ENCODE results near the gene SYNGR4.
A peak's percentile ranks its signal among the peaks of the same experiment; 100 is the strongest.
"Not testable (repeated sequence)": the region's sequence is repeated elsewhere in the genome, so short reads cannot be mapped to it uniquely, and the experiment has no call there.

Gene SYNGR4, protein sequence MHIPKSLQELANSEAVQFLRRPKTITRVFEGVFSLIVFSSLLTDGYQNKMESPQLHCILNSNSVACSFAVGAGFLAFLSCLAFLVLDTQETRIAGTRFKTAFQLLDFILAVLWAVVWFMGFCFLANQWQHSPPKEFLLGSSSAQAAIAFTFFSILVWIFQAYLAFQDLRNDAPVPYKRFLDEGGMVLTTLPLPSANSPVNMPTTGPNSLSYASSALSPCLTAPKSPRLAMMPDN

DNA sequence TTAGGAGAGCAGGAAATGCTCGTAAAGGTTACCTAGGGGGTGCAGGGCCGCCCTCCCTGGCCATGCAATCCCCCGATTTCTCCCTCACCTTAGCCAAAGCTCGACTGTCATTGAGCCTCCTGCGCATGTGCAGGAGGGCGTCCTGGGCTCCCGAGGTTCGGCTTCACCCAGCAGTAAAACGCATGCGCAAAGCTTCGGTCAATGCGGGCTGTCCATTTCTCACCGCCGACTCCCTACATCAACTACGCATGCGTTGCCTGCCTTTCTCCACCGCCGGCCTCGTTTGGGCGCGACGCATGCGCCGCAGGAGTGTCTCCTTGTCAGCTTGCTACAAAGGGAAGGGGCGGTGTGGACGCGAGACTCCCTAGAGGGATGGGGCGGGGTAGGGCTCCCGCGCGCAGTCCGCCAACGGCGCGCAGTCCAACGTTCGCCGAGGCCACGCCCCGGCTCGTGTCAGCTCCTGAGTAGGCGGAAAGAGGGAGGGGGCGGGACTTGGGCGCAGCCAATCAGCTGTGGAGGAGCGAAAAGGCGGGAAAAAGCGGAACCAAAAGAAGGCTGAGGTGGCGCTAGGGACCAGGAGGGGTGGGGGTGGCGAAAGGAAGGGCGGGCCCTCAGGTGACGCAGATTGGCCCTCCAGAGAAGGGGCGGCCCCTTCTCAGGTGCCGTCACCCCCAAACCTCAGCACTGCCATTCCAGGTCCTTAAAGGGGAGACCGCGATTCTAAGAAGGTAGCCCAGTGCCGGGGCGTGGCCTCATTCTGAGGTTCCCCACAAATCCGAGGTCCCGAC is at the start of gene SYNGR4, which contains the start of gene TMEM143:
SYNGR4 (plus strand) TSS at position 558 of the 788 bp plus-strand sequence. CDS start 1,476 bp downstream, outside the sequence.
TMEM143 (minus strand) TSS at position 131 of the 788 bp plus-strand sequence; CDS start at position 111, 20 bp downstream.
- DNase-seq = peak; percentile 92 to 93

DNA sequence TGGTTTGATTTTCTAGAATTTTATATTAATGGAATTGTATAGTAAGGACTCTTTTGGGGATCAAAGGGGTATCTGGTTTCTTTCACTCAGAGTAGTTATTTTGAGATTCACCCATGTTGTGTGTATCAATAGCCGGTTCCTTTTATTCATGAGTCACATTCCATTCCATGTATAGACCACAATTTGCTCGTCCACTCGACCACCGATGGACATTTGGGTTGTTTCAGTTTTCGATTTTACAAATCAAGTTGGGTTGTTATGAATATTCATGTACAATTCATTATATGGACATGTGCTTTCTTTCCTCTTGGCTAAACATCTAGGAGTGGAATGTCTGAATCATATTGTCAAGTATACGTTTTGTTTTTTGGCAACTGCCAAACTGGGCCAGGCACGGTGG is 48.5 kb upstream of the SYNGR4 start:
- no peak for DNase-seq

DNA sequence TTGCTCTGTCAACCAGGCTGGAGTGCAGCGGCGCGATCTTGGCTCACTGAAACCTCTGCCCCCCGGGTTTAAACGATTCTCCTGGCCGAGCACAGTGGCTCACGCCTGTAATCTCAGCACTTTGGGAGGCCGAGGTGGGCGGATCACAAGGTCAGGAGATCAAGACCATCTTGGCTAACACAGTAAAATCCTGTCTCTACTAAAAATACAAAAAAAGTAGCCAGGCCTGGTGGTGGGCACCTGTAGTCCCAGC is 46.5 kb upstream of the SYNGR4 start:
- DNase-seq = not testable (repeated sequence)

DNA sequence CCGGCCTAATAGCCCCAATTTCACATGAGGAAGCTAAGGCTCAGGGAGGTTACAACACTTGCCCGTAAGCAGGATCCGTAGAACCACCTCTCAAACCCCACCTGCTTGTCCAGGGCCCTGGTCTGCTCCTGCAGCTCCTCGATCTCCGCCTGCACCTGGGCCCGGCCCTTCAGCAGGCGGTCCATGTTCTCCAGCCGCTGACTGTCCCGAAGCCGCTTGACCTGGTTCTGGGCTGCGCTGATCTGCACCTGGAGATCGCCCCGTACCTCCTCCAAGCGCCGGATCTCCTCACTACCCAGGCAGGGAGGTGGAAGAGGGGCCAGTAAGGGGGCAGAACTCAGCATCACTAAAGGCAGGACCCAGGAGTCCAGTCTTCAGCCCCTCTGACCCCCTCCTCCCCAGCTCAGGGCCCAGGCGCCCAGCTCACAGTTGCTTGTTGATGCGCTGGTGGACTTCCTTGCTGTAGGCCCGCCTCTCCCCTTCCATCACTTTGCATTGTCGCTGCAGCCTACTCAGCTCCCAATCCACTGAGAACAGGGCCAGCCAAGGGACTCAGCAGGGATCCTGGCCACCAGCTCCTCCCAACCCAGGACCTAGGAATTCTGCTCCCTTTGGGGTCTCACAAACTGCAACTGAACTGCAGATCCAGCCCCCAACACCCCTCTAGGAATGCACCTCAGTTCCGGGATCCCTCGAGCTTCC is 45.7 kb upstream of the SYNGR4 start:
- no peak for DNase-seq

DNA sequence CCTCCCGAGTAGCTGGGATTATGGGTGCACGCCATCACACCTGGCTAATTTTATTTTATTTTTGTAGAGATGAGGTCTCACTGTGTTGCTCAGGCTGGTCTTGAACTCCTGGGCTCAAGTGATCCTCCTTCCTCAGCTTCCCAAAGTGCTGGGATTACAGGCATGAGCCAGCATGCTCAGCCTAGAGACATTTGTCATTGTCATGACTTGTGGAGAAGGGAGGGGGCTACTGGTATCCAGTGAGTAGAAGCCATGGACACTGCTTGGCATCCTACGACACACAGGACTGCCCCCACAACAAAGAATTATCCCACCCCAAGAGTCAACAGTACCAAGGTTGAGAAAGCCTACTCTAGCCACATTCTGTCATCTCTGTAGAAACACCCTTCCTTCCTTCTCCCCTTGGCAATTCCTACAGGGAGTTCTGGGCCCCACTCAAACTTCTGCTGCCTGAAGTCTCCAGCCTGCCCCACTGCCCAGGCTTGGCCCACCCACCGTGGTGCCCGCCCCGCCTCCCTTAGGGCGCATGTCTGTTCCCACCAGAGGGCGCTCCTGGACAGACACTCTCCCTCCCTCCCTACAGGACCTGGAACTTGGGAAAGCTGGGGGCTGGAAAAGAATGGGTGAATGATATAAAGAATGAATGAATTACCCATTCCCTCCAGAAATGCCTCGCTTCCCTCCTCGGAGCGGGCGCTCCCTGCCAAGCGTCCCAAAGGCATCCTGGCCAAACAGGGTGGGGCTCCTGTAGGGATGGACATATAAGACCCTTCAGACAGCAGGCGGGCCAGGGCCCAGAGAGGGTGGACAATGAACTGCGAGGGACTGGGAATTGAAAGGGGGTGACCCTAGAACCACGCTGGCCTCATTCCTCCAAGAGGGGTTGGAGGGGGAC is 44.3 kb upstream of the SYNGR4 start:
- DNase-seq = peak; percentile 79

DNA sequence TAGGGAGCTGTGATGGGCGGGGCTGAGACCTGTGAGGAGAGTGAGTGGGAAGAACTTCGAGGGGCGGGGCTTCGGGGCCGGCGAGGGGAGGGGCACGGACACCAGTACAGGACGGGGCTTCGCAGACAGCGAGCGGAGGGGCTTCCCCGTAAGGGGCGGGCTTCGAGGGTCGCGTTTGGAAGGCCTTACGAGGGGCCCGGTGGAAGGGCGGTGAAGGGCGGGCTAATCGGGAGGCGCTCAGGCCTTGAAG is 42.9 kb upstream of the SYNGR4 start:
- DNase-seq = peak; percentile 89 to 95

DNA sequence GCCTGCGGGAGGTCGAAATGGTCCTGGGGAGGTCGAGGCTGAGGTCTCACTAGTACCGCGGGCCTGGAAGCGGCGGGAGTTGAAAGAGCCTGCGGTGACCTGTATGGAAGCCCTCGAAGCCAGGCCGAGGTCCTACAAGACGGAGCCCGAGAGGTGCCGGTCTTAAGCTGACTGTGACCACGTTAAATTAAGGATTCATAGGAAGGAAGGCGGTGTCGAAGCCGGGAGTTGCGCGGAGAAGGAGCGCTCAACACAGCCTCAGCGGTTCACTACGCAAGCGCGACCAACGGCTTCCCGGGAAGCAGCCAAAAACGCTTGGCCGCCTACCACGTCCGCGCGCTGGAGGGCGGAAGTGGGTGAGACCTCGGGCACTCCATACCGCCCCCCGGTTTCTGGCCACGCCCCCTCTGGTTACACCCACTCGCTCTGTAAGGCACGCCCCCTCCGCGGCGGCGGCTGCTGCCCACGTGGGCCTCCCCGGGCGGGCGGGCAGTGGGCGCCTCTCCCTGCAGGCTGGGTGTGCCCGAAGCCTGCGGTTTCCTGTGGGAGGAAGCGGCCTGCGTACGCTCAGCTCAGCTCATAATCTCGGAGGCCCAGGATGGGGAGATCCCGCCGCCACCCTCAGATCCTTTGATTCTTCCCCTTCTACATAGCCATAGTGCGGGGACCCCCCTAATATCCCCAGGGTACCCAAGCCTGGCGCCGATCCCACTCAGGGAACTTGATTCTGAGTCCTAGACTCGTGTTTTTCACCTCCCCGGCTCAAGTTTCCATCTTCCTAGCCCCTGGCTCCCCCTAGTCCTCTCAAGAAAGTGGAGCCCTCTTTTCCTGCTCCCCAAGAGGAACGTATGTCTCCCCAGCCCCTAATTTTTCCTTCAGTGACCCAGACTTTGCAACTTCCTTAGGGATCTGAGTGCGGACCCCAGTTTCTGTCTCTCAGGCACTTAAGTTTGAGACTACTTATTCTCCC is 42.3 kb upstream of the SYNGR4 start:
- peak; percentile 96 to 97 for DNase-seq

DNA sequence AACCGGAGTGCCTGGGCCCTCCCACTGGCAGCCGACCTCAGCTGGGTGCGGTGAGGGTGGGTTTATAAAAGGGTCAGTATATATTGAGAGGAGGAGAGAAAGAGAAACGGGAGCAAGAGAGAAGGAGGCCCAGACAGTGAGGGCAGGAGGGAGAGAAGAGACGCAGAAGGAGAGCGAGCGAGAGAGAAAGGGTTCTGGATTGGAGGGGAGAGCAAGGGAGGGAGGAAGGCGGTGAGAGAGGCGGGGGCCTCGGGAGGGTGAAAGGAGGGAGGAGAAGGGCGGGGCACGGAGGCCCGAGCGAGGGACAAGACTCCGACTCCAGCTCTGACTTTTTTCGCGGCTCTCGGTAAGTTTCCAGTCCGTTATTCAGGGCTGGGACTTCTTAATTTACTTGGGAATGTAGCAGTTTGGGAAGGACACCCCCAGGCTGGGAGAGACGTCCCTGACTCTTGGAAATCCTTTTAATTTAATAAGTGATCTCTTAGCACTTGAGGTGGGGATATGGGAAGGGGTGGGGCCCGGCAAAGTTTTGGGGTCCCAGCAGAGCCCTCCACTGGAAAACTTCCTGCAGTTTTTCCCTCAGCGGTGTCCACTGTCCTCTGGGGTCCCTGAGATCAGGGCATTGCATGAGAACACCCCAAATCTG is 38.8 kb upstream of the SYNGR4 start, which contains the start of gene EMP3:
EMP3 (plus strand) TSS at position 288 of the 646 bp plus-strand sequence. CDS start 1,293 bp downstream, outside the sequence.
- DNase-seq = peak; percentile 72 to 73

DNA sequence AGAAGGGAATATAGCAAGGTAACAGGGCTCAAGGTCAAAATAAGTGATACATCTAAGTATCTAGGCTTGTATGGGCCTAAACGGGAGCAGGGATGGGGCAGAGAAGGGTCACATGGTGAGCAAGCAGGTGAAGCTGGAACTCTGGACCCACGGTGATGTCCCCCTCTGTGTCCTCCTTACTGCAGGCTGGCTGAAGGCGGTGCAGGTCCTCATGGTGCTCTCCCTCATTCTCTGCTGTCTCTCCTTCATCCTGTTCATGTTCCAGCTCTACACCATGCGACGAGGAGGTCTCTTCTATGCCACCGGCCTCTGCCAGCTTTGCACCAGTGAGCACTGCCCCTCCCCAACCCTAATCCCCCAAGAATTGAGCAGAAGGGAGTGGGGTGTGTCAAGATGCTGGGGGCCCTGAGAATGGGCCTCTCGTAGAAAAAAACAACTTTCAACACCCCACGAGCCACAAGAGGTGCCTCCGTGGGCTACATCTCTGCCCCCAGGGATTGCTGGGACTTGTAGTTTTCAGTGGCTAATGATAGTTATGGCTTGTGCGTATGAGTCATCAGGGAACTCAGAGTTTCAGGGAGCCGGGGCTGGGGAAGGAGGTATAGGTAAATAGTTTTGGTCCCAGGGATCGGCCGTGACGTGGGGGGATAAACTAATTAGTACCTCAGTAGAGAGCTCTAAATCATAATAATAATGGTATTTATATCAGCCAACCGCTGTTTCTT is 34.8 kb upstream of the SYNGR4 start:
- DNase-seq = peak in 1 of 2 donors; percentile 38

DNA sequence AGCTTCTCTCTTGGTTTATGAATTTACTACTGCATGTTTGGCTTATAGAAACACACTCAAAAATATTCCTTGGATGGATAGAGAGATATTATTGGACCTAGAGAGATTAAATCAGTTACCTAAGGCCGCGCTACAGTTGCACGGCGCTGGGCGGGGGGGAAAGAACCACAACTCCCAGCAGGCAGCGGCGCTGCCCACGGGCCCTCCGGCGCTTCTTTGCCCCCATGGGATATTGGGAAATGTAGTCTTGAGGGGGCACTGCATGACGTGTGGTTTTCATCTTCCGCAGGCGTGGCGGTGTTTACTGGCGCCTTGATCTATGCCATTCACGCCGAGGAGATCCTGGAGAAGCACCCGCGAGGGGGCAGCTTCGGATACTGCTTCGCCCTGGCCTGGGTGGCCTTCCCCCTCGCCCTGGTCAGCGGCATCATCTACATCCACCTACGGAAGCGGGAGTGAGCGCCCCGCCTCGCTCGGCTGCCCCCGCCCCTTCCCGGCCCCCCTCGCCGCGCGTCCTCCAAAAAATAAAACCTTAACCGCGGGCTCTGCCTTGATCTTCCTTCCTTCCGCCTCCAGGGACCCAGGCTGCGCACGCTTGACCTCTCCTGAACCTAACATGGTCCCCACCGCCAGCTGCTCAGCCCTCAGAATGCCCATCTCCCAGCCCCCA is 34.0 kb upstream of the SYNGR4 start:
- peak; percentile 67 for DNase-seq

DNA sequence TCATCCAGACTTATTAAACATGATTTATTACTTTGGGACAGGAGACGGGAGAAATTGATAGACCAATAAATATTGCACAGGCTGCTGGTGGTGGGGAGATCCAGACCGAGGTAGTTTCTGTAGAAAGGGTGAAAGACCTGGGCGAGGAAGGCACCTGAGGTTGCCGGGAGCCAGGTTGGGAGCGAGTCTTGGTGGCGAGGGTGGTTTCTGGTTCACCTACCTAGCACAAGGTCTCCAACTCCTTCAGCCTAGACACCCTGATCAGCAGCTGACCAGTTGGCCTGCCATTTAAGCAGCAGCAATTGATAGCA is 31.9 kb upstream of the SYNGR4 start:
- DNase-seq = no peak

DNA sequence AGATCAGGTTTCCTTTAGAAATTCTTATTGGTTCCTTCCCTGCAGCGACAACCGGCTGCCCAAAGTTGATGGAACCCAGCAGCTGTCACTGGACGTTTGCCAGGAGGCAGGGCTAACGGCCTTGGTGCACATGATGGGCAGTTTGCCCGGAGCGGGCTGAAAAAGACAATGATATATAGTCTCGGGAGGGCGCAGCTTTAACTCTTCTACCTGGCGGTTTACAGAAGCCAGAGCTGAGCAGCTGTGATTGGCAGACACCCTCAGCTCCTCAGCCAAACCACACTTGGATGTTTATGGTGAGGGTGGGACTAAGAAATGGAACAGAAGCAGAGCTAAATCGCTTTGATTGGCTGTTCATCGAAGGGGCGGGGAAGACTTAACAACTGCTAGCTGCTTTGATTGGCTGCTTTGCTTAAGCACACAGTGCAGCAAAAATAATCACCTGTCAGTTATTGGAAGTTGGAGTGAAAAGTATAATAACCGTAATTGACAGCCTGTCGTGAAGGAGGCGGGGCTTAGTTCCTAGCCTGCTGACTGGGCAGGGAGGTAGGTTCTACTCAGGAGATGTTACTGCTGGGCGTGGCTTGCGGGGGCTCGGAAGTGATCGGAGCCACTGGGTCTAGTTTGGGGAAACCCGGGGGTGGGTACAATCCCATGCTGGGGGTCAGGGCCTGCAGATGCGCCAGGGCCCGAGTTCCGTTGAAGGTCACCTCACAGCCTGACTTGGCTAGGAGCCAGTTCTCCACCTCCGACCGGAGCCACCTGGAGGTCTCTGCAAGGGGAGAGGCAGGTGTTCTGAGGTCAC is 31.3 kb upstream of the SYNGR4 start:
- DNase-seq = peak; percentile 80 to 81

DNA sequence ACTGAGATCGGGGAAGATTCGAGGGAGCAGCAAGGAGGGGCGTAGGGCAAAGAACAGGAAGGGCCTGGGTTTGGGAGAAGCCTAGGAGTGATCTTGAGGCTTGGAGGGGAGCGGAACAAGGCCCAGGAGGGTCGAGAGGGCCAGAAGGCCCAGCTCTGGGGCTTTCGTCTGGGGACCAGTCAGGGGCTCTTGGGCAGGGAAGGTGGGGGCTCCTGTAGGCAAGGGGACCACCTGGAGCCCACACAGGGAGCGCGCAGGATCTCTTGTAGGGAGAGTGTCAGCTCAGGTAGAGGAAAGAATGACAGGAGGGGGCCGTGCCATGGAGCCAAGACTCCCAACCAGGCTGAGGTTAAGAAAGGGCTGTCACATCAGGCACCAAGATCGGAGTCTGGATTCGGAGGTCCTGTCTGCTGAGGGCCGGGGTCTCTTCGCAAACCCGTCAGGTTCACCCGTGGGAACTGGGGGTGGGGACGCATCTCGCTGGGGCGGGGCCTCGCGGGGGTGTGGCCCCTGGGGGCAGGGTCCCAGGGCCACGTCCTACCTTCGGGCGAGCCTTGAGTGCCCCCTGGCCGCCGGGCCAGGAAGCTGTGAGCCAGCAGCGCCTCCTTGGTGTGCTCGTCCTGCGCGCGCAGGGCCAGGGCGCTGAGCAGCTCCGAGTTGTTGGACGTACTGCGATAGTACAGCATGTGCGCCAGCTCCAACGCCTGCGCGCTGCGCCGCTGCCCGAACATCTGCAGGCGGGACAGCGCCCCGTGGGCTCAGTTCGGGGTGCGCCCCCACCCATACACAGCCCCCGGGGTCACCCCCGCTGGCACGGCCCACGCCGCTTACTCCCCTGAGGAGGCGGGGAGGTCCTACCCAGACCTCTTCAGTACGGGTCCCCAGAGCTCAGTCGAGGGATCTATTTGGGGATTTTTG is 30.4 kb upstream of the SYNGR4 start:
- peak; percentile 88 to 89 for DNase-seq

DNA sequence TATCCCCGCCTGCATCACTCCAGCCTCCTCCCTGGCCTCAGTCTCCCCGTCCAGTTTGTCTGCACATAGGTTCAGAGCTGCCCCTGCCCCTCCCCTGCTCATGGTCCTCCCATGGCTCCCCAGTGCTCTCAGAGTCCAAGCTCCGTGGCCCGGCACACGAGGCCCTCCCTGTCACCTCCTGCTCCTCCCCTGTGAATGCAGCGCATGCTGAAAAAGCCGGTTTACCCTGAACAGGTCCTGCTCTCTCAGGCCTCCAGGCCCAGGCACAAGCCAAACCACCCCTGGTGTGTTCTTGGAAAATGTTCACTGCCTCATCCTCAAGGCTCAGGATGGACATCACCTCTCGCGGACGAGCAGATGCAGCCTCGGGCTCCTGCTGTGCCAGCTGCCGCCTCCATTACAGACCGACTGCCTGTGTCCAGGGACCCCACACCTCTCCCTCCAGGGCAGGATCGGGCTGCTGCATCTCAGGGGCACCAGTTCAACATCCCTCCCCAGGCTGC is 25.9 kb upstream of the SYNGR4 start:
- no peak for DNase-seq

DNA sequence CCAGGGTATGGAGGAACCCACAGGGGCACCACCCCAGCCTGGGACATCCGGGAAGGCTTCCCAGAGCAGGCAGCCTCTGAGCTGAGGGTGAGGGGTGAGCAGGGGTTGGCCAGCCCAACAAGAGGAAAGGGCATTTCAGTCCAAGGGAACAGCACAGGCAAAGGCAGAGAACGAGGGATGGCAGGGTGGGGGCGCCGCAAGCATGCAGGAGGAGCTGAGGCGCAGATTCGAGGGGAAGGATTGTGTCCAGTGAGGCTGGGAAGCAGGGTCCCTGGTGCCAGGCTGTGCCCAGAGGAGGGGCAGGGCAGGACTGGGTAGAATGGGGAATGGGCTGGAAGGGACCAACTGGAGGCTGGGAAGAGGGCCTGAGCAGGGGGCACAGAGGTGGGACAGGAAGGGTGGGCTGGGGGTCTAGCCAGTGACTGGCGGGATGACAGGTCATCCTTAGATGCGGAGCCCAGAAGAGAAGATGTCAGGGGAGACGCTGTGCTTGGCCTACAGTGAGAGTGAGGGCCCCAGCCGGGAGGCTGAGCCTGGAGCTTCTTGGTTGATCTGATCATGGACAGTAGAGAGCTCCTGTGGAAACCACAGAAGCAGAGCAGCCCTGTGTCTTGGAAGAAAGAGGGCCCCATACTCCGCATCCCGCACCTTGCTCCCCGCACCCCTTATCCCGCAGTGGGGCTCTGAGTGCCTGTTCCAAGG is 25.2 kb upstream of the SYNGR4 start:
- no peak for DNase-seq

DNA sequence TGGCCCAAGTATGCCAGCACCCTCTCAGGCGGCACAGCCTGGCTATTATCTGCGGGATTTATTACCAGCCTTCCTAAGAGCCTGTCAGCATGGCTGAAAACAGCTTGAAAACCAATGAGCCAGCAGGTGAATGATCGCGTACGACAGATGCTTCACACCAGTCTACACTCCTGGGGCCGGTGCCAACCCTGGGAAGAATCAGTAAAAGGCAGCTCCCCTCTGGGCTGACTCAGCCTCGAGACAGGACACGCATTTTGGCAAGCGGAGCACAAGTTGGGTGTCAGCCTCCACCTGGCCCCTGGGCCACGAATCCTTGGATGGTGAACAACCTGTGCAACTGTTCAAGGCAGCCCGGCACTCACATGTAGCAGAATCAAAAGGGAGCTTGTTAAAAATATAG is 23.2 kb upstream of the SYNGR4 start:
- DNase-seq = no peak

Measured in stimulated activated CD4-positive, alpha-beta T cell treated with anti-CD3 and anti-CD28 coated beads, Interleukin-2, amount 100 ng/mL, for 48 hours (primary cell).